Prostate gland (tissue), 2 donors: ENCODE measurements around the gene ZNF513. TPM values are rescaled to one million over a fixed set of nuclear protein-coding genes. Genes with fewer than 3 reads are reported as not detected.
"Not testable (repeated sequence)": the region's sequence is repeated elsewhere in the genome, so short reads cannot be mapped to it uniquely, and the experiment has no call there.

Experiments
- DNase-seq: peaks from one replicate; pipeline ENCODE4 v3.0.0-alpha.2; 2019; ENCODE audit warnings: low spot score
- H3K27ac ChIP-seq, 2 donors: fragments of 200-600 bp; sonication (generic); 2 replicates each; pipeline ENCODE4 v1.5.1; 2017 to 2019
- H3K27me3 ChIP-seq: fragments of 200-600 bp; sonication (generic); replicated peaks from 2 replicates; pipeline ENCODE4 v1.5.1; 2019; ENCODE audit not compliant: insufficient read depth
- H3K36me3 ChIP-seq, 2 donors: fragments of 200-600 bp; sonication (generic); 1 replicate in 1 of 2; 2 replicates in 1 of 2; pipeline versions ENCODE4 v1.5.1 to v1.8.1; 2017 to 2019
- H3K4me1 ChIP-seq: fragments of 200-600 bp; sonication (generic); replicated peaks from 2 replicates; pipeline ENCODE4 v1.5.1; 2019
- H3K4me3 ChIP-seq, 2 donors: fragments of 200-600 bp; sonication (generic); 2 replicates each; pipeline ENCODE4 v1.5.1; 2017 to 2019
- H3K9me3 ChIP-seq: fragments of 200-600 bp; sonication (generic); 2 replicates; pipeline ENCODE4 v1.5.1; 2017
- CTCF ChIP-seq, 4 experiments: fragments of 200-600 bp in 2 of 4; fragments of 450-650 bp in 2 of 4; sonication (generic) in 2 of 4; IDR thresholded peaks; 1 replicate in 3 of 4; 2 replicates in 1 of 4; pipeline ENCODE4 v1.5.1; 2016 to 2019; ENCODE audit warnings: antibody characterized with exemption in 4 of 4, mild to moderate bottlenecking in 2 of 4, moderate library complexity in 2 of 4
- POLR2A ChIP-seq: fragments of 450-650 bp; IDR thresholded peaks from one replicate; pipeline ENCODE4 v1.6.1; 2016; ENCODE audit warnings: antibody characterized with exemption, mild to moderate bottlenecking
- POLR2AphosphoS5 ChIP-seq: sonication (generic); formaldehyde crosslinking; IDR thresholded peaks from one replicate; pipeline ENCODE4 v1.6.1; 2017; ENCODE audit warnings: antibody characterized with exemption
- WGBS: methylation state at CpG from one replicate; pipeline ENCODE4 v1.1.5; 2018; 5-methylcytosine and 5-hydroxymethylcytosine counted together
- intact Hi-C: fragments of 100-400 bp; cut with DNase I; formaldehyde crosslinking; loops from one replicate; pipeline ENCODE4 v1.14.2; 2022
- total RNA-seq, 2 donors: library from RNA; depleted of rRNA; stranded (reverse); fragments of >200 nt; gene quantifications; one replicate each; pipeline ENCODE4 v1.1.0, GENCODE V29; 2016

The ZNF513 gene
- total RNA-seq, 2 donors from 2014 or later: 9.0 to 22.0 TPM

- DNase-seq: no peak
- intact Hi-C loops: no loop called here
- Histone ChIP-seq H3K27me3 (no peaks in the 10 kb centered on the region), H3K9me3 (no peaks in the 10 kb centered on the region), H3K36me3 (no peaks in the 10 kb centered on the region), H3K4me1 (peaks cover 4% of the 10 kb centered on the region), H3K4me3 (no peak overlapping the region), H3K27ac (no peak overlapping the region)
- 70% methylated on average over 7 of the region's 7 CpGs for WGBS
- TF ChIP-seq CTCF (IDR thresholded peaks at IDR 0.05): no peak
These were observed 26.6 kb downstream of the ZNF513 start for GRCh38 chr2:27353762-27354596.

- H3K27ac ChIP-seq, H3K36me3 ChIP-seq, H3K4me3 ChIP-seq, DNase-seq, H3K4me1 ChIP-seq, H3K9me3 ChIP-seq, H3K27me3 ChIP-seq, intact Hi-C loops: not testable (repeated sequence)
- 94% methylated on average over 5 of the region's 5 CpGs for WGBS
These were observed 27.2 kb downstream of the ZNF513 start for GRCh38 chr2:27353386-27353761.

GRCh38 chr2:27351802-27352598 lies 28.5 kb downstream of the ZNF513 start:
- H3K27me3 ChIP-seq: no peaks in the 10 kb centered on the region
- peaks cover 4% of the 10 kb centered on the region for H3K4me1 ChIP-seq
- H3K4me3 ChIP-seq: no peak overlapping the region
- H3K36me3 ChIP-seq: no peaks in the 10 kb centered on the region
- H3K9me3 ChIP-seq: no peaks in the 10 kb centered on the region
- 78% methylated on average over 6 of the region's 6 CpGs for WGBS
- H3K27ac ChIP-seq: no peak overlapping the region
- no peak for DNase-seq
- intact Hi-C loops: no loop called here
- no peak for TF ChIP-seq CTCF (IDR thresholded peaks at IDR 0.05)

DNA sequence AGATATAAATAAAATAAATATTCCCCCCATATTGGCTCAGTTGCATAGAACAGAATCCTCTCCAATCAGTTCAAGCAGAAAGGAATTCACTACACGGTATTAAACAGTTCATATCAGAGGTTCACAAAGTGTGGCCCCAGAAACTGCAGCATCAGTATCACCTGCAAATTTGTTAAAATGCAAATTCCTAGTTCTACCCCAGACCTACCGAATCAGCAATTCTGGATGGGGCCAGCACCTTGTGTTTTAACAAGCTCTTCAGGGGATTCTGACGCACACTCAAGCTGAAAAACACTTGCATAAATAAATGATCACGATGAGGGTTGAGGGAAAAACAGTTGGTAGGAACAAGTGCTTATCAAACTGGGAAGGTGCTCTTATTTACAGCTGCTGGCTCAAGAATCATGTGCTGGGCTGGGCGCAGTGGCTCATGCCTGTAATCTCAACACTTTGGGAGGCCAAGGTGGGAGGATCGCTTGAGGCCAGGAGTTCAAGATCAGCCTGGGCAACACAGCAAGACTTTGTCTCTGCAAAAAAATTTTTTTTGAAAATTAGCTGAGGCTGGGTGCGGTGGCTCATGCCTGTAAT lies 30.3 kb downstream of the ZNF513 start:
- intact Hi-C loops: no loop called here
- Histone ChIP-seq H3K36me3 (no peaks in the 10 kb centered on the region), H3K27ac (no peak overlapping the region), H3K27me3 (no peaks in the 10 kb centered on the region), H3K9me3 (no peaks in the 10 kb centered on the region), H3K4me3 (no peak overlapping the region), H3K4me1 (peaks cover 4% of the 10 kb centered on the region)
- WGBS: 88% methylated on average over 7 of the region's 7 CpGs
- DNase-seq: no peak
- TF ChIP-seq CTCF (IDR thresholded peaks at IDR 0.05) (no peak), POLR2A (no peak), POLR2AphosphoS5 (no peak)

DNA sequence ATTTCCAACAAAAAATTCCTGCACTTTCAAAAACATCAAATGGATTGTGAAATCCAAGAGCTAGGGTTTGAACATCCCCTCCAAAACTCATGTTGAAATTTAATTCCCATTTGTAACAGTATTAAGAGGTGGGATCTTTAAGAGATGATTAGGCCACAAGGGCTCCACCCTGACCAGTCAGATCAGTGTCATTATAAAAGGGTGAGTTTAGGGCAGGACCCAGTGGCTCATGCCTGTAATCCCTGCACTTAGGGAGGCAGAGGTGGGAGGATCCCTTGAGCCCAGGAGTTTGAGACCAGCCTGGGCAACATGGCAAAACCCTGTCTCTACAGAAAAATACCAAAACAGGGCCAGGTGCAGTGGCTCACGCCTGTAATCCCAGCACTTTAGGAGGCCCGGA lies 32.9 kb downstream of the ZNF513 start:
- Histone ChIP-seq H3K27me3 (no peaks in the 10 kb centered on the region), H3K4me3 (no peak overlapping the region), H3K27ac (no peak overlapping the region), H3K36me3 (peaks cover 0 to 10% of the 10 kb centered on the region in 2 donors), H3K9me3 (no peaks in the 10 kb centered on the region), H3K4me1 (no peaks in the 10 kb centered on the region)
- intact Hi-C loops: no loop called here
- no peak for DNase-seq
- TF ChIP-seq POLR2A (no peak), CTCF (IDR thresholded peaks at IDR 0.05) (no peak), POLR2AphosphoS5 (no peak)
- 89% methylated on average over 2 of the region's 2 CpGs for WGBS
